GM12878 (cell line): Measurements from ENCODE around the gene ATP6V0C. TPM values are rescaled to one million over a fixed set of nuclear protein-coding genes. Genes with fewer than 3 reads are reported as not detected.

ENCODE experiments used
- ATAC-seq: fragments of 200-7000 bp; cut with Tn5 transposase; 3 replicates; pipeline ENCODE4 v1.9.1; 2020; ENCODE audit warnings: mild to moderate bottlenecking, moderate library complexity
- BruUV-seq: library from RNA; stranded (reverse); fragments of 400-500 nt; replicated peaks from 2 replicates; lab custom pipeline; 2021; lab: Mats Ljungman, UMichigan
- CTCF ChIA-PET: fragments of 300-600 bp; sonication (Branson Sonifier 250); formaldehyde crosslinking; extraction: SDS; loops from one replicate; lab custom pipeline; 2021; ENCODE audit warnings: inconsistent platforms; lab: Yijun Ruan, JAX
- POLR2A ChIA-PET: fragments of 350-600 bp; formaldehyde crosslinking; extraction: SDS; loops from one replicate; lab custom pipeline; 2021; ENCODE audit warnings: inconsistent platforms; lab: Charles Lee
- RAD21 ChIA-PET: fragments of 300-600 bp; sonication (Branson Sonifier 250); formaldehyde crosslinking; loops from one replicate; lab custom pipeline; 2023; ENCODE audit warnings: antibody characterized with exemption; ENCODE audit not compliant: unreplicated experiment; lab: Charles Lee
- SMC1A ChIA-PET: fragments of 300-600 bp; sonication (Branson Sonifier 250); formaldehyde crosslinking; loops from one replicate; lab custom pipeline; 2023; ENCODE audit not compliant: unreplicated experiment, uncharacterized antibody; lab: Charles Lee
- DNase-seq: peaks from one replicate; pipeline ENCODE4 v3.0.0-alpha.2; 2011; ENCODE audit warnings: low read depth, low spot score
- FAIRE-seq: peaks from 3 replicates; lab custom pipeline; 2011; peaks lifted over from hg19 to GRCh38; lab: Jason Lieb, UNC
- H2AFZ ChIP-seq: 2 replicates; pipeline ENCODE4 v1.6.0; 2011; ENCODE audit warnings: low read depth, low read length, control low read depth; ENCODE audit not compliant: control insufficient read depth
- H3K27ac ChIP-seq: 2 replicates; pipeline ENCODE4 v1.5.1; 2011; ENCODE audit warnings: control low read depth; ENCODE audit not compliant: control insufficient read depth, insufficient read depth
- H3K27me3 ChIP-seq, 2 experiments: replicated peaks in 1 of 2; 2 replicates each; pipeline versions ENCODE4 v1.6.0 to v1.6.1; 2011; ENCODE audit warnings: low read length in 1 of 2; ENCODE audit not compliant: control insufficient read depth in 2 of 2, insufficient read depth in 2 of 2
- H3K36me3 ChIP-seq, 2 experiments: 2 replicates each; pipeline ENCODE4 v1.5.1; 2011; ENCODE audit warnings: low read length in 1 of 2; ENCODE audit not compliant: control insufficient read depth in 2 of 2, insufficient read depth in 2 of 2
- H3K4me1 ChIP-seq: 2 replicates; pipeline ENCODE4 v1.6.1; 2011; ENCODE audit warnings: mild to moderate bottlenecking, low read length, moderate library complexity, mixed read lengths; ENCODE audit not compliant: control insufficient read depth, insufficient read depth
- H3K4me2 ChIP-seq: 2 replicates; pipeline ENCODE4 v1.6.0; 2011; ENCODE audit warnings: control low read depth; ENCODE audit not compliant: control insufficient read depth, insufficient read depth
- H3K4me3 ChIP-seq: fragments of 200-600 bp; sonication (generic); 2 replicates; pipeline ENCODE4 v1.5.1; 2016
- H3K79me2 ChIP-seq: 2 replicates; pipeline ENCODE4 v1.6.0; 2011; ENCODE audit warnings: low read length; ENCODE audit not compliant: control insufficient read depth, insufficient read depth
- H3K9ac ChIP-seq: 2 replicates; pipeline ENCODE4 v1.8.0; 2011; ENCODE audit warnings: low read length, control low read depth, mixed read lengths; ENCODE audit not compliant: control insufficient read depth, insufficient read depth
- H3K9me3 ChIP-seq: replicated peaks from 3 replicates; pipeline ENCODE4 v1.5.1; 2011; ENCODE audit warnings: mild to moderate bottlenecking, low read length; ENCODE audit not compliant: control insufficient read depth, insufficient read depth
- H4K20me1 ChIP-seq: 2 replicates; pipeline ENCODE4 v1.6.0; 2011; ENCODE audit not compliant: control insufficient read depth, insufficient read depth
- ATF2 ChIP-seq: IDR thresholded peaks from 2 replicates; pipeline ENCODE4 v1.6.1; 2012; ENCODE audit warnings: low read length, inconsistent platforms
- BCL3 ChIP-seq: IDR thresholded peaks from 2 replicates; pipeline ENCODE4 v1.6.1; 2011; ENCODE audit warnings: borderline replicate concordance, low read depth, mild to moderate bottlenecking, moderate library complexity, low read length; ENCODE audit not compliant: insufficient read depth, poor library complexity, severe bottlenecking
- CHD4 ChIP-seq: fragments of 200-600 bp; sonication (generic); IDR thresholded peaks from 2 replicates; pipeline ENCODE4 v1.6.1; 2016; ENCODE audit warnings: mild to moderate bottlenecking
- DPF2 ChIP-seq: fragments of 450-650 bp; IDR thresholded peaks from 2 replicates; pipeline ENCODE4 v1.6.1; 2017; ENCODE audit warnings: mild to moderate bottlenecking
- E2F4 ChIP-seq: IDR thresholded peaks from 2 replicates; pipeline ENCODE4 v1.6.1; 2012; ENCODE audit warnings: low read depth, low read length, improper control_type of control experiment
- EP300 ChIP-seq, 2 experiments: fragments of 150-350 bp in 1 of 2; IDR thresholded peaks; 2 replicates each; pipeline ENCODE4 v1.6.1; 2011 to 2012; ENCODE audit warnings: low read depth in 2 of 2, low read length in 2 of 2, borderline replicate concordance in 1 of 2, improper control_type of control experiment in 1 of 2, inconsistent platforms in 1 of 2; ENCODE audit not compliant: control insufficient read depth in 1 of 2
- GATAD2B ChIP-seq: fragments of 450-650 bp; conservative IDR thresholded peaks from 2 replicates; pipeline ENCODE4 v1.6.1; 2017; ENCODE audit warnings: low read depth, mild to moderate bottlenecking, moderate library complexity
- HSF1 ChIP-seq: fragments of 150-350 bp; IDR thresholded peaks from 2 replicates; pipeline ENCODE4 v1.6.1; 2014; ENCODE audit warnings: mild to moderate bottlenecking, low read depth, low read length
- JUND ChIP-seq: IDR thresholded peaks from 2 replicates; pipeline ENCODE4 v1.6.1; 2012; ENCODE audit warnings: low read depth, mild to moderate bottlenecking, low read length, improper control_type of control experiment, moderate library complexity
- KDM1A ChIP-seq: fragments of 200-600 bp; sonication (generic); IDR thresholded peaks from 2 replicates; pipeline ENCODE4 v1.6.1; 2016; ENCODE audit warnings: borderline replicate concordance
- PAX5 ChIP-seq: IDR thresholded peaks from 2 replicates; pipeline ENCODE4 v1.6.1; 2011; ENCODE audit warnings: low read depth, low read length, borderline replicate concordance
- PAX8 ChIP-seq: fragments of 450-650 bp; IDR thresholded peaks from 2 replicates; pipeline ENCODE4 v1.6.1; 2017; ENCODE audit warnings: mild to moderate bottlenecking, moderate library complexity
- RBBP5 ChIP-seq: fragments of 200-600 bp; sonication (generic); conservative IDR thresholded peaks from 2 replicates; pipeline ENCODE4 v1.6.1; 2016
- RELA ChIP-seq: fragments of 450-650 bp; IDR thresholded peaks from 2 replicates; pipeline ENCODE4 v1.8.0; 2014; ENCODE audit warnings: borderline replicate concordance; ENCODE audit not compliant: partially characterized antibody
- TAF1 ChIP-seq: IDR thresholded peaks from 2 replicates; pipeline ENCODE4 v1.6.1; 2011; ENCODE audit warnings: mild to moderate bottlenecking, low read depth, low read length, borderline replicate concordance
- USF1 ChIP-seq: IDR thresholded peaks from 2 replicates; pipeline ENCODE4 v1.6.1; 2011; ENCODE audit warnings: borderline replicate concordance, low read depth, mild to moderate bottlenecking, moderate library complexity, mixed read lengths, low read length; ENCODE audit not compliant: insufficient read depth; ENCODE audit errors: extremely low read length
- WGBS: methylation state at CpG from one replicate; pipeline ENCODE4 v1.1.6; 2016; ENCODE audit warnings: low lambda C conversion rate; ENCODE audit not compliant: insufficient replicate concordance, insufficient coverage; ENCODE audit errors: missing lambda C conversion rate; 5-methylcytosine and 5-hydroxymethylcytosine counted together
- in situ Hi-C: fragments of 300-500 bp; cut with MboI; formaldehyde crosslinking; loops from 9 replicates; pipeline ENCODE4 v1.14.3; 2018; ENCODE audit warnings: mixed read lengths
- intact Hi-C: fragments of 100-400 bp; cut with micrococcal nuclease; formaldehyde crosslinking; loops from one replicate; pipeline ENCODE4 v1.14.2; 2022; ENCODE audit not compliant: unreplicated experiment
- polyA plus RNA-seq, 11 experiments: library from polyadenylated mRNA; depleted of rRNA in 4 of 11; unstranded in 6 of 11; stranded (reverse) in 5 of 11; fragments of >200 nt; fragmentation: Nextera tagmentation in 4 of 11; fragmentation: Illumina TruSeq in 1 of 11; extraction: Ambion mirVana in 4 of 11; extraction: Trizol in 1 of 11; gene quantifications; 1 replicate in 1 of 11; 2 replicates in 10 of 11; pipeline versions ENCODE4 v1.2.1 to v1.2.3, GENCODE V29; 2011 to 2016; ENCODE audit warnings: inconsistent platforms in 2 of 11, missing spikeins in 2 of 11, low read depth in 1 of 11
- total RNA-seq, 4 experiments: library from RNA; depleted of rRNA in 3 of 4; stranded (reverse); fragments of >200 nt in 3 of 4; fragmentation: Illumina TruSeq in 1 of 4; extraction: Trizol in 1 of 4; gene quantifications; 2 replicates each; pipeline versions ENCODE4 v1.2.1 to v1.2.3, GENCODE V29; 2013 to 2021

Gene ATP6V0C
- total and polyA plus RNA-seq, 10 of the 15 experiments (the other 5 are each of a cell fraction or from before 2014, with no cell fraction given) = 2.4 to 135 (median 18.4) TPM

- WGBS = 93% methylated on average over 24 of the region's 24 CpGs
- H3K27me3 ChIP-seq = no peaks in the 10 kb centered on the region
- no TSS peak for BruUV-seq
- in situ Hi-C loops (no loop called here), intact Hi-C loops (no loop called here)
- H2AFZ ChIP-seq = no peak overlapping the region
- peaks cover 13% of the 10 kb centered on the region for H3K4me1 ChIP-seq
- FAIRE-seq (no peak), ATAC-seq (no peak), DNase-seq (no peak)
- POLR2A ChIA-PET = no interaction called here
- TF ChIP-seq JUND (no peak), TAF1 (no peak), PAX8 (no peak), USF1 (no peak), RBBP5 (no peak), GATAD2B (no peak), E2F4 (no peak), DPF2 (no peak), BCL3 (no peak), PAX5 (no peak), KDM1A (no peak), CHD4 (no peak), RELA (no peak), ATF2 (no peak), EP300 (IDR thresholded peaks at IDR 0.05; ENCODE audit: borderline replicate concordance in 1 of 2, control insufficient read depth in 1 of 2, low read depth in 2 of 2, low read length in 2 of 2) (no peak), HSF1 (no peak)
- H3K27ac ChIP-seq = no peak overlapping the region
- H3K9ac ChIP-seq = no peak overlapping the region
- no peaks in the 10 kb centered on the region for H4K20me1 ChIP-seq
- peaks cover 9 to 23% of the 10 kb centered on the region in 2 experiments; a peak in 3 of 4 replicates for H3K36me3 ChIP-seq
- H3K79me2 ChIP-seq = no peaks in the 10 kb centered on the region
- H3K4me2 ChIP-seq = no peak overlapping the region
- CTCF ChIA-PET = no interaction called here
- RAD21 ChIA-PET = no interaction called here
- no peak overlapping the region for H3K4me3 ChIP-seq
- no peaks in the 10 kb centered on the region for H3K9me3 ChIP-seq
- SMC1A ChIA-PET = no interaction called here
Measured at GRCh38 chr16:2527784-2528100, 14.0 kb downstream of the ATP6V0C start.
